Lung (tissue), 12 donors: Measurements from ENCODE around the gene ADRB2. TPM values are rescaled to one million over a fixed set of nuclear protein-coding genes. Genes with fewer than 3 reads are reported as not detected.

ENCODE experiments used
- ATAC-seq: fragments of 200-7000 bp; cut with Tn5 transposase; one replicate; pipeline ENCODE4 v1.9.1; 2020; ENCODE audit warnings: moderate number of reproducible peaks; ENCODE audit not compliant: insufficient read depth, low FRiP score
- DNase-seq, 3 donors: peaks; one replicate each; pipeline ENCODE4 v3.0.0-alpha.2; 2013 to 2017
- H3K27ac ChIP-seq, 2 donors: one replicate each; pipeline ENCODE4 v1.5.1; 2013; ENCODE audit warnings: mild to moderate bottlenecking in 2 of 2, moderate library complexity in 2 of 2, control low read depth in 1 of 2, inconsistent platforms in 1 of 2, low read depth in 1 of 2, low read length in 1 of 2
- H3K27me3 ChIP-seq, 3 donors: one replicate each; pipeline ENCODE4 v1.5.1; 2013; ENCODE audit warnings: low read length in 2 of 3; ENCODE audit not compliant: control insufficient read depth in 3 of 3, insufficient read depth in 3 of 3
- H3K36me3 ChIP-seq, 4 donors: one replicate each; pipeline ENCODE4 v1.5.1; 2013; ENCODE audit warnings: low read length in 4 of 4, mild to moderate bottlenecking in 1 of 4, moderate library complexity in 1 of 4; ENCODE audit not compliant: control insufficient read depth in 4 of 4, insufficient read depth in 4 of 4
- H3K4me1 ChIP-seq, 5 donors: one replicate each; pipeline ENCODE4 v1.5.1; 2013; ENCODE audit warnings: low read length in 5 of 5, mild to moderate bottlenecking in 2 of 5, moderate library complexity in 1 of 5; ENCODE audit not compliant: control insufficient read depth in 5 of 5, insufficient read depth in 5 of 5
- H3K4me3 ChIP-seq: one replicate; pipeline ENCODE4 v1.5.1; 2013; ENCODE audit warnings: mild to moderate bottlenecking, control low read depth, moderate library complexity
- H3K9ac ChIP-seq, 2 donors: one replicate each; pipeline ENCODE4 v1.5.1; 2013; ENCODE audit warnings: low read length in 2 of 2, control low read depth in 1 of 2; ENCODE audit not compliant: insufficient read depth in 1 of 2
- H3K9me3 ChIP-seq, 4 donors: one replicate each; pipeline ENCODE4 v1.5.1; 2013; ENCODE audit warnings: low read length in 3 of 4, mild to moderate bottlenecking in 1 of 4, moderate library complexity in 1 of 4; ENCODE audit not compliant: control insufficient read depth in 4 of 4, insufficient read depth in 3 of 4
- WGBS, 2 donors: extraction: QIAGEN DNeasy Blood & Tissue Kit; methylation state at CpG; one replicate each; pipeline ENCODE4 v1.1.7; 2013; 5-methylcytosine and 5-hydroxymethylcytosine counted together
- polyA plus RNA-seq, 2 donors: library from polyadenylated mRNA; stranded (reverse); fragments of 200-250 nt; gene quantifications; one replicate each; pipeline ENCODE4 v1.2.1, GENCODE V29; 2013
- total RNA-seq, 2 donors: library from RNA; depleted of rRNA in 1 of 2; stranded (reverse); fragments of >200 nt in 1 of 2; gene quantifications; one replicate each; pipeline ENCODE4 v1.2.1, GENCODE V29; 2014 to 2021
- TF ChIP-seq, protein P1 (sequence below): IDR thresholded peaks from 2 replicates; pipeline ENCODE4 v1.5.1; 2012; ENCODE audit warnings: mild to moderate bottlenecking; ENCODE audit errors: control extremely low read depth, extremely low read depth
- donor health status: control.
- donor health status: control.
- donor health status: Bipolar disorder and iron deficiency.
- donor health status: healthy.
- donor health status: DM: yes; HTN: yes; CAD: no.

ADRB2 gene
- total and polyA plus RNA-seq, 4 donors, result 3.5 to 18.4 (median 9.5) TPM

DNA sequence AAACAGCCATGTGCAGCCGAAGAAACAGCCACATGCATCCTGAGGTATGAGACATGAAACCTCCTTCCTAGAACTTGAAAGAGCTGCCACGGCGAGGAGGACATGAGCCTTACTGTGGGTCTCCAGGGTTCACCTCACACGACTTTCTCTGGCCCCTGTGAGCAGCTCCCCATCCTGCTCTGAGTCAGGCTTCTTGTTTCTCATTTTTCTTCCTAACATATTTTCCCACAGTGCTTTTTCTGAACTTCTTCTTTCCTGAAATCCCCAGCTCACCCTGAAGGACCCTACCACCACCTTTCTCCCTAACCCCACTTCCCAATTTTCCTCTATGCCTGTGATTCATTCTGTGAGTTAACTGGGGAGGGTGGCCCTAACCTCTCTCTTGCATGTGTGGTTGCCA is 33.7 kb upstream of the ADRB2 start:
- TF ChIP-seq, protein P1, sequence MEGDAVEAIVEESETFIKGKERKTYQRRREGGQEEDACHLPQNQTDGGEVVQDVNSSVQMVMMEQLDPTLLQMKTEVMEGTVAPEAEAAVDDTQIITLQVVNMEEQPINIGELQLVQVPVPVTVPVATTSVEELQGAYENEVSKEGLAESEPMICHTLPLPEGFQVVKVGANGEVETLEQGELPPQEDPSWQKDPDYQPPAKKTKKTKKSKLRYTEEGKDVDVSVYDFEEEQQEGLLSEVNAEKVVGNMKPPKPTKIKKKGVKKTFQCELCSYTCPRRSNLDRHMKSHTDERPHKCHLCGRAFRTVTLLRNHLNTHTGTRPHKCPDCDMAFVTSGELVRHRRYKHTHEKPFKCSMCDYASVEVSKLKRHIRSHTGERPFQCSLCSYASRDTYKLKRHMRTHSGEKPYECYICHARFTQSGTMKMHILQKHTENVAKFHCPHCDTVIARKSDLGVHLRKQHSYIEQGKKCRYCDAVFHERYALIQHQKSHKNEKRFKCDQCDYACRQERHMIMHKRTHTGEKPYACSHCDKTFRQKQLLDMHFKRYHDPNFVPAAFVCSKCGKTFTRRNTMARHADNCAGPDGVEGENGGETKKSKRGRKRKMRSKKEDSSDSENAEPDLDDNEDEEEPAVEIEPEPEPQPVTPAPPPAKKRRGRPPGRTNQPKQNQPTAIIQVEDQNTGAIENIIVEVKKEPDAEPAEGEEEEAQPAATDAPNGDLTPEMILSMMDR, result no peak
- H3K36me3 ChIP-seq, result no peaks in the 10 kb centered on the region
- ATAC-seq (no peak), DNase-seq (no peak)
- no peak overlapping the region for H3K4me3 ChIP-seq
- no peak overlapping the region for H3K27ac ChIP-seq
- no peaks in the 10 kb centered on the region for H3K9me3 ChIP-seq
- no peaks in the 10 kb centered on the region for H3K27me3 ChIP-seq
- no peak overlapping the region for H3K9ac ChIP-seq
- peaks cover 0 to 5% (median 0%) of the 10 kb centered on the region in 5 donors for H3K4me1 ChIP-seq
- 59 to 70% methylated on average over 4 of the region's 4 CpGs for WGBS, 2 donors

DNA sequence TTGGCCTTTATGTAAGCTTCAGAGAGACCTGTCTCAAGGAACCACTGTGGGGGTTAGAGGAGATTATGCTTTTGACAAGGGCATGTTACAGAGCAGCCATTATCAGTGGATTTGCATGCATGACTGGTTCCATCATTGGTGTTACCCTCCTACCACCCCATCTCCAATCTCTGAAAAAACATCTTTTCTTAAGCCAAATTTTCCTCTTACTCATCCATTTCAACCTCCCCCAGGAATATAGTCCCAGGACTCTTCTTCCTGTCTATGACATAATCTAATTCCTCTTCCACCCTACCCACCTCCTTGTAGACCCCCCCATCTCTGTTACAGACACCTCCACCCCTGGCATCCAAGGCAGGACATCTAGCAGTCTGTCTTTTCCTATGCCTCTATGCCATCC is 33.1 kb upstream of the ADRB2 start:
- Histone ChIP-seq H3K4me1 (peaks cover 0 to 5% (median 0%) of the 10 kb centered on the region in 5 donors), H3K36me3 (no peaks in the 10 kb centered on the region), H3K27ac (no peak overlapping the region), H3K27me3 (no peaks in the 10 kb centered on the region), H3K9ac (no peak overlapping the region), H3K4me3 (no peak overlapping the region), H3K9me3 (no peaks in the 10 kb centered on the region)
- no peak for DNase-seq
- no peak for ATAC-seq
- TF ChIP-seq, protein P1, result no peak

DNA sequence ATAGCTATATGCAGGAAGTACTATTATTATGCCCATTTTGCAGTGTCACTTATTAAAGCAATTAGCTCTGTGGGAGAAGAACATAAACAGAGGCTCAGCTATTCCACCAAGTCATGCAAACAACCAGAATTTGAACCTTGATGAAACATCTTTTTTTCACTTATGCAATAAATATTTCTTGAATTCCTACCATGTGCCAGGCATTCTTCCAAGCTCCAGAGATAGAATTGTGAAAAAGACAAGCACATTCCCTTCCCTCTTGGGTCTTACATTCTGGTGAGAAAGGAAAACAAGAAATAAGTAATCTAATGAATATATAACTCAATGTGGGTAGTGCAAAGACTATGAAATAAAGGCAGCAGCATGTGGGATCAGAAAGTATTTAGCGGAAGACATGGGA is 32.1 kb upstream of the ADRB2 start:
- TF ChIP-seq, protein P1, result no peak
- Histone ChIP-seq H3K4me1 (peaks cover 0 to 5% (median 0%) of the 10 kb centered on the region in 5 donors), H3K4me3 (no peak overlapping the region), H3K9me3 (no peaks in the 10 kb centered on the region), H3K27ac (no peak overlapping the region), H3K27me3 (no peaks in the 10 kb centered on the region), H3K36me3 (no peaks in the 10 kb centered on the region), H3K9ac (no peak overlapping the region)
- DNase-seq (no peak), ATAC-seq (no peak)
- 89 to 94% methylated on average over 1 of the region's 1 CpG for WGBS, 2 donors

DNA sequence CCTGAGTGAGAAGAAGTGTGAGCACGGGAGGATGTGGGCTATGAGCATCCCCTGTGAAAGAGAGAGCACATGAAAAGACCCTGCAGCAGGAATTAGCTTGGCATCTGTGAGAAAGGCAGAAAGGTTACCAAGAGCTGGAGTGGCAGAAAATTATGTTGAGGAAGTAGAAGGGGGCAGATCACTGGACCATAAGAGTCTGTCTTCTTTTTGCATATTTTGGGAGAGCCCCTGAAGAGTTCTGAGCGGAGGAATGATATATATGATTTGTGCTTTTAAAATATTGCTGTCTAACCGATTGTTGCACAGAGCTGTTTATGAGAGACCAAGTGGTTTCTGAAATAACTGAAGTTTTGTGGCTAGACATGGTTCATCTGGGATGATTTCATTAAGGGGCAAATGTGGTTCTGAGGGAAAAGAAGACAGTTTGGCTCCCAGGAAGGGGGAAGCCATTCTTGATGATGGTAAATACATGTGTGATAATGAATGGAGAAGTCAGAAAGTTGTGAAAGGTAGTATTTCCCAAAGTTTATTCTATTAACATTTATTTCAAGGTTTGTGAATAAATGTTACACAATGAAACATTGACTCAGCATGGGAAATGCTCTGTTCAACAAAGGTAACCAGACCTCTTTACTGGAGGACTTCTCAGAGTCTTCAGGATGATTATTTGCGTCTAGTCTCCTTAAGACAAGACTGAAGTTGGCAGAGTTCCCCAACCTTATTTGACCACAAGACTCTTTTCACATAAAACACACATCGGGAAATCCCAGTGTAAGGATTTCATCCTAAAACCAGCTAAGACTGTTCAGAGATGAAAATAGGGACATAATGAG is 31.5 kb upstream of the ADRB2 start:
- Histone ChIP-seq H3K9me3 (no peaks in the 10 kb centered on the region), H3K27me3 (no peaks in the 10 kb centered on the region), H3K4me3 (no peak overlapping the region), H3K4me1 (peaks cover 0 to 5% (median 0%) of the 10 kb centered on the region in 5 donors), H3K27ac (no peak overlapping the region), H3K9ac (no peak overlapping the region), H3K36me3 (no peaks in the 10 kb centered on the region)
- 34 to 51% methylated on average over 5 of the region's 5 CpGs for WGBS, 2 donors
- DNase-seq (no peak), ATAC-seq (no peak)
- TF ChIP-seq, protein P1, result no peak
